HEK293 (cell line): ENCODE data around the gene UHMK1.
"Not testable (repeated sequence)": the region's sequence is repeated elsewhere in the genome, so short reads cannot be mapped to it uniquely, and the experiment has no call there.

Source experiments
- CTCF ChIA-PET: fragments of 350-600 bp; formaldehyde crosslinking; extraction: SDS; loops from one replicate; lab custom pipeline; 2021; ENCODE audit warnings: antibody characterized with exemption; lab: Yijun Ruan, JAX
- POLR2A ChIA-PET: fragments of 300-600 bp; formaldehyde crosslinking; extraction: SDS; loops from one replicate; lab custom pipeline; 2020; ENCODE audit warnings: antibody characterized with exemption, inconsistent platforms; lab: Yijun Ruan, JAX
- H3K27ac ChIP-seq: fragments of 200-500 bp; sonication (Bioruptor generic); 2 replicates; pipeline ENCODE4 v1.5.1; 2014; ENCODE audit warnings: low read depth, low read length, control low read depth, inconsistent platforms; ENCODE audit errors: extremely low read depth
- H3K36me3 ChIP-seq, 2 experiments: fragments of 200-500 bp in 1 of 2; sonication (Bioruptor generic) in 1 of 2; 1 replicate in 1 of 2; 2 replicates in 1 of 2; pipeline ENCODE4 v1.5.1; 2014 to 2017; ENCODE audit warnings: inconsistent platforms in 2 of 2, low read length in 2 of 2; ENCODE audit not compliant: control insufficient read depth in 2 of 2, insufficient read depth in 1 of 2
- H3K4me1 ChIP-seq: fragments of 200-500 bp; sonication (Bioruptor generic); 2 replicates; pipeline ENCODE4 v1.5.1; 2014; ENCODE audit warnings: mild to moderate bottlenecking, low read length, inconsistent platforms; ENCODE audit not compliant: control insufficient read depth, insufficient read depth
- H3K4me3 ChIP-seq: 2 replicates; pipeline ENCODE4 v1.5.1; 2011; ENCODE audit warnings: low read depth, mild to moderate bottlenecking, control low read depth, low read length, moderate library complexity
- H3K9me3 ChIP-seq: fragments of 200-500 bp; sonication (Bioruptor generic); 2 replicates; pipeline ENCODE4 v1.5.1; 2014; ENCODE audit warnings: low read depth, low read length, inconsistent platforms; ENCODE audit not compliant: control insufficient read depth, insufficient read depth
- GLI4 ChIP-seq: fragments of 450-650 bp; formaldehyde crosslinking; IDR thresholded peaks from 2 replicates; pipeline ENCODE4 v1.5.1; 2016; ENCODE audit warnings: missing biosample characterization, missing genetic modification characterization
- KLF7 ChIP-seq: fragments of 450-650 bp; formaldehyde crosslinking; IDR thresholded peaks from 2 replicates; pipeline ENCODE4 v1.5.1; 2016; ENCODE audit warnings: missing biosample characterization, missing genetic modification characterization, borderline replicate concordance
- OVOL3 ChIP-seq: fragments of 450-650 bp; formaldehyde crosslinking; IDR thresholded peaks from 2 replicates; pipeline ENCODE4 v1.5.1; 2016; ENCODE audit warnings: missing biosample characterization, missing genetic modification characterization
- PRDM1 ChIP-seq: fragments of 450-650 bp; formaldehyde crosslinking; IDR thresholded peaks from 2 replicates; pipeline ENCODE4; 2016; ENCODE audit warnings: missing biosample characterization, missing genetic modification characterization
- SP7 ChIP-seq: fragments of 450-650 bp; formaldehyde crosslinking; IDR thresholded peaks from 2 replicates; pipeline ENCODE4 v1.5.1; 2016; ENCODE audit warnings: missing biosample characterization, missing genetic modification characterization
- TCF7L2 ChIP-seq: IDR thresholded peaks from 2 replicates; pipeline ENCODE4 v1.6.1; 2011; ENCODE audit warnings: low read depth, mild to moderate bottlenecking, inconsistent platforms, low read length, moderate library complexity, borderline replicate concordance
- ZBTB8A ChIP-seq: fragments of 450-650 bp; formaldehyde crosslinking; IDR thresholded peaks from 2 replicates; pipeline ENCODE4 v1.5.1; 2016; ENCODE audit warnings: missing biosample characterization, missing genetic modification characterization
- ZEB2 ChIP-seq: fragments of 450-650 bp; formaldehyde crosslinking; IDR thresholded peaks from 2 replicates; pipeline ENCODE4 v1.5.1; 2016; ENCODE audit warnings: missing biosample characterization, missing genetic modification characterization
- ZFP3 ChIP-seq: fragments of 450-650 bp; formaldehyde crosslinking; IDR thresholded peaks from 2 replicates; pipeline ENCODE4 v1.5.1; 2016; ENCODE audit warnings: low read depth, missing biosample characterization, missing genetic modification characterization
- ZNF140 ChIP-seq: fragments of 450-650 bp; formaldehyde crosslinking; IDR thresholded peaks from 2 replicates; pipeline ENCODE4 v1.5.1; 2016; ENCODE audit warnings: missing biosample characterization, missing genetic modification characterization
- ZNF2 ChIP-seq: fragments of 450-650 bp; formaldehyde crosslinking; IDR thresholded peaks from 2 replicates; pipeline ENCODE4 v1.5.1; 2016; ENCODE audit warnings: missing biosample characterization, missing genetic modification characterization
- ZNF202 ChIP-seq: fragments of 450-650 bp; formaldehyde crosslinking; IDR thresholded peaks from 2 replicates; pipeline ENCODE4 v1.5.1; 2016; ENCODE audit warnings: missing biosample characterization, missing genetic modification characterization, borderline replicate concordance
- ZNF280D ChIP-seq: fragments of 450-650 bp; formaldehyde crosslinking; IDR thresholded peaks from 2 replicates; pipeline ENCODE4 v1.5.1; 2016; ENCODE audit warnings: missing biosample characterization, missing genetic modification characterization
- ZNF324 ChIP-seq: fragments of 450-650 bp; formaldehyde crosslinking; IDR thresholded peaks from 2 replicates; pipeline ENCODE4 v1.5.1; 2016; ENCODE audit warnings: missing biosample characterization, missing genetic modification characterization
- ZNF366 ChIP-seq: fragments of 450-650 bp; formaldehyde crosslinking; conservative IDR thresholded peaks from 2 replicates; pipeline ENCODE4 v1.5.1; 2016; ENCODE audit warnings: missing biosample characterization, missing genetic modification characterization
- ZNF404 ChIP-seq: fragments of 450-650 bp; formaldehyde crosslinking; IDR thresholded peaks from 2 replicates; pipeline ENCODE4 v1.5.1; 2017; ENCODE audit warnings: missing biosample characterization, missing genetic modification characterization
- ZNF416 ChIP-seq: fragments of 450-650 bp; formaldehyde crosslinking; IDR thresholded peaks from 2 replicates; pipeline ENCODE4 v1.5.1; 2016; ENCODE audit warnings: missing biosample characterization, missing genetic modification characterization
- ZNF555 ChIP-seq: fragments of 450-650 bp; formaldehyde crosslinking; conservative IDR thresholded peaks from 2 replicates; pipeline ENCODE4 v1.5.1; 2017; ENCODE audit warnings: missing biosample characterization, mild to moderate bottlenecking, missing genetic modification characterization, inconsistent platforms
- ZNF596 ChIP-seq: fragments of 450-650 bp; IDR thresholded peaks from 2 replicates; pipeline ENCODE4 v1.5.0; 2018; ENCODE audit warnings: missing biosample characterization, mild to moderate bottlenecking, missing genetic modification characterization, moderate library complexity
- ZNF692 ChIP-seq: fragments of 450-650 bp; formaldehyde crosslinking; IDR thresholded peaks from 2 replicates; pipeline ENCODE4 v1.5.1; 2016; ENCODE audit warnings: missing biosample characterization, missing genetic modification characterization
- ZNF777 ChIP-seq: fragments of 450-650 bp; formaldehyde crosslinking; IDR thresholded peaks from 2 replicates; pipeline ENCODE4 v1.5.1; 2017; ENCODE audit warnings: missing biosample characterization, missing genetic modification characterization, borderline replicate concordance
- ZSCAN23 ChIP-seq: fragments of 450-650 bp; formaldehyde crosslinking; IDR thresholded peaks from 2 replicates; pipeline ENCODE4 v1.5.1; 2016; ENCODE audit warnings: missing biosample characterization, missing genetic modification characterization
- TF ChIP-seq, protein P1 (sequence below): fragments of 450-650 bp; formaldehyde crosslinking; optimal IDR thresholded peaks from 2 replicates; pipeline ENCODE3; 2016; ENCODE audit warnings: missing biosample characterization, mild to moderate bottlenecking, missing genetic modification characterization

The UHMK1 gene

GRCh38 chr1:162488219-162488618 lies 9.4 kb upstream of the UHMK1 start:
- CTCF ChIA-PET: interaction anchor here (0.6 kb wide), 1 partner anchor 52 kb away, joined by 3 read pairs; no protein-coding TSS in a partner anchor
- TF ChIP-seq ZEB2 (tag by site-specific recombination) (no peak), ZFP3 (tag by site-specific recombination) (no peak), ZNF2 (tag by site-specific recombination) (no peak), SP7 (tag by site-specific recombination) (no peak)
- TF ChIP-seq, all 188 proteins: peak for 0
- no peaks in the 10 kb centered on the region for H3K4me1 ChIP-seq
- no peaks in the 10 kb centered on the region for H3K36me3 ChIP-seq
- POLR2A ChIA-PET: no interaction called here
- no peak overlapping the region for H3K4me3 ChIP-seq
- no peak overlapping the region for H3K27ac ChIP-seq
- no peaks in the 10 kb centered on the region for H3K9me3 ChIP-seq

DNA sequence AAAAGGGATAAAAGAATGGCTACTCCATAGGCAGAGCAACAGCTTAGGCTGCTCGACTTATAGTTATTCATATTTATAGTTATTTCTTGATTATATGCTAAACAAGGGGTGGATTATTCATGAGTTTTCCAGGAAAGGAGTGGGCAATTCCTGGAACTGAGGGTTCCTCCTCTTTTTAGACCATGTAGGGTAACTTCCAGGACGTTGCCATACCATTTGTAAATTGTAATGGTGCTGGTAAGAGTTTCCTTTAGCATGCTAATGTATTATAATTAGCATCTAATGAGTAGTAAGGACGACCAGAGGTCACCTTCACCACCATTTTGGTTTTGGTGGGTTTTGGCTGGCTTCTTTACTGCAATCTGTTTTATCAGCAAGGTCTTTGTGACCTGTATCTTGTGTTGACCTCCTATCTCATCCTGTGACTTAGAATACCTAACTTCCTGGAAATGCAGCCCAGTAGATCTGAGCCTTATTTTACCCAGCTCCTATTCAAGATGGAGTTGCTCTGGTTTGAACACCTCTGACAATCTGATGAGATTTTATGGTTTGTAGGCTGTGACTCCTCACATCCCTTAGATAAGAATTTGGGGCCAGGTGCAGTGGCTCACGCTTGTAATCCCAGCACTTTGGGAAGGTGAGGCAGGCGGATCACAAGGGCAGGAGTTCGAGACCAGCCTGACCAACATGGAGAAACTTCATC lies 1.9 kb upstream of the UHMK1 start:
- not testable (repeated sequence) for H3K36me3 ChIP-seq, H3K27ac ChIP-seq, H3K9me3 ChIP-seq, H3K4me3 ChIP-seq, H3K4me1 ChIP-seq
- CTCF ChIA-PET: interaction anchor here (0.6 kb wide), 1 partner anchor 256 kb away, joined by 3 read pairs; no protein-coding TSS in a partner anchor
- POLR2A ChIA-PET: interaction anchor here (0.6 kb wide), 1 partner anchor 10 kb away, joined by 6 read pairs; no protein-coding TSS in a partner anchor

DNA sequence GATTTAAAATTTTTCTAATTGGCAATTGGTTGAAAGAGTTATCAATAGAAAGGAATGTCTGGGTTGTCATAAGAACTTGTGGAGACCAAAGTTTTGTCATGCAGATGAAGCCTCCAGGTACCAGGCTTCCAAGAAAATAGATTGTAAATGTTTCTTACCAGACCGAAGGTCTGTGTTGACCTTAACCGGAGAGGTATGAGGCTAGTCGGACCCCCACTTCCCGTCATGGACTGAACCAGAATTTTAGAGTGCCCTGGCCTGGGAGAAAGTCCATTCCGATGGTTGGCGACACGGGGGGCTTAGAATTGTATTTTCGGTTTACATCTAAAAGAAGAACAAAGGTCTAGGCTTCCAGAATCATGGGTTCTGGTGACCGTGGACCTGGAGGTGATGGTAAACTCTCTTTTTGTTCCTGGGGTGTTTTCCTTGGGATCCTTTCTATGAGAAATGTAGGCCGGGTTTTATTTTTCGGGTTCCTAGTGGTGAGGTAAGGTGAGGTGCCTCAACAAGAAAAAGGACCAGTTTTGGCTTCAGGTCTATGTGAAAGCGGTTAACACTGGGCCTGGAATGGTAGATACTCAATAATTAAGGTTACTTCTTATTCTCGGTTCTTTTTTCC lies 405 bp upstream of the UHMK1 start:
- Histone ChIP-seq H3K4me1 (no peaks in the 10 kb centered on the region), H3K4me3 (peak overlapping the region; percentile 95), H3K9me3 (no peaks in the 10 kb centered on the region), H3K36me3 (peaks cover 14 to 24% of the 10 kb centered on the region in 2 experiments), H3K27ac (no peak overlapping the region; the same call in 1 of the 2 replicates)
- CTCF ChIA-PET: no interaction called here
- POLR2A ChIA-PET: no interaction called here
- no peak for TF ChIP-seq ZNF404 (tag by site-specific recombination)
- 0 out of 2 replicates have a peak, but pooled peaks have one; percentile 3 for TF ChIP-seq ZNF280D (tag by site-specific recombination)
- no peak for TF ChIP-seq ZNF202 (tag by site-specific recombination)
- TF ChIP-seq ZNF555: no peak
- TF ChIP-seq TCF7L2: no peak
- TF ChIP-seq ZNF692 (tag by site-specific recombination): no peak
- TF ChIP-seq PRDM1 (tag by site-specific recombination): no peak

DNA sequence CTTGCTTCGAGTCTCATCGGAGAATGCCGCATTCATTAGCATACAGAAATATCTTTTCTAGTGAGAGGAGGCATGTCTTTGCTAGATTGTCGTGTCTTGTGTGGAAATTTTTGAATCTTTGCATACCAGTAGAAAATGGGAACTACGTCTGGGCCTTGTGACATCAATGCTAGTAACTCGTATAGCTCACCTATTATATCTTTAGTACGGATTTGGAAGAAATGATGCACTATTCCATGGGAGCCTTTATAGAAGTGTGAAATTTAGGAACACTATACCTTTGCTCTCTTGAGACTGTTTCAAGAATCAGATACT lies 835 bp downstream of the UHMK1 start:
- Histone ChIP-seq H3K9me3 (no peaks in the 10 kb centered on the region), H3K4me1 (no peaks in the 10 kb centered on the region), H3K4me3 (peak overlapping the region; percentile 95), H3K36me3 (peaks cover 25 to 37% of the 10 kb centered on the region in 2 experiments), H3K27ac (no peak overlapping the region; the same call in 1 of the 2 replicates)
- POLR2A ChIA-PET: interaction anchor here (1.0 kb wide), 1 partner anchor 62 kb away, joined by 4 read pairs; no protein-coding TSS in a partner anchor
- CTCF ChIA-PET: no interaction called here
- TF ChIP-seq GLI4 (tag by site-specific recombination) (no peak), ZSCAN23 (tag by site-specific recombination) (no peak), ZNF324 (no peak), ZNF777 (tag by site-specific recombination) (no peak), ZNF366 (tag by site-specific recombination) (no peak), ZNF140 (tag by site-specific recombination) (no peak), ZBTB8A (tag by site-specific recombination) (no peak), ZNF416 (tag by site-specific recombination) (no peak), OVOL3 (no peak), ZNF596 (tag by site-specific recombination) (no peak), KLF7 (tag by site-specific recombination) (no peak)
- TF ChIP-seq, protein P1, sequence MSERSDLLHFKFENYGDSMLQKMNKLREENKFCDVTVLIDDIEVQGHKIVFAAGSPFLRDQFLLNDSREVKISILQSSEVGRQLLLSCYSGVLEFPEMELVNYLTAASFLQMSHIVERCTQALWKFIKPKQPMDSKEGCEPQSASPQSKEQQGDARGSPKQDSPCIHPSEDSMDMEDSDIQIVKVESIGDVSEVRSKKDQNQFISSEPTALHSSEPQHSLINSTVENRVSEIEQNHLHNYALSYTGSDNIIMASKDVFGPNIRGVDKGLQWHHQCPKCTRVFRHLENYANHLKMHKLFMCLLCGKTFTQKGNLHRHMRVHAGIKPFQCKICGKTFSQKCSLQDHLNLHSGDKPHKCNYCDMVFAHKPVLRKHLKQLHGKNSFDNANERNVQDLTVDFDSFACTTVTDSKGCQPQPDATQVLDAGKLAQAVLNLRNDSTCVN (tag by site-specific recombination): no peak
